ENCODE measurements around the gene NUP205.
"Not testable (repeated sequence)": the region's sequence is repeated elsewhere in the genome, so short reads cannot be mapped to it uniquely, and the experiment has no call there.

Gene NUP205

GRCh38 chr7:135665042-135665441, 107.3 kb downstream of the NUP205 start:
- H3K27ac ChIP-seq (ENCODE audit: low read length), result no peak overlapping the region
- no peak overlapping the region for H3K4me3 ChIP-seq (ENCODE audit: low read depth in 1 of 2, low read length in 2 of 2)

GRCh38 chr7:135666156-135666555, 108.4 kb downstream of the NUP205 start:
- Histone ChIP-seq H3K36me3 (ENCODE audit: insufficient read depth, low read length) (peaks cover 4% of the 10 kb centered on the region), H3K9ac (ENCODE audit: low read depth, low read length) (no peak overlapping the region), H3K9me3 (ENCODE audit: insufficient read depth, low read length, severe bottlenecking) (no peaks in the 10 kb centered on the region), H3K79me2 (ENCODE audit: insufficient read depth, low read length) (peaks cover 86% of the 10 kb centered on the region), H3K4me3 (ENCODE audit: low read depth in 1 of 2, low read length in 2 of 2) (no peak overlapping the region), H3K27me3 (ENCODE audit: insufficient read depth, low read length, poor library complexity) (no peaks in the 10 kb centered on the region), H3K4me2 (ENCODE audit: insufficient read depth, low read length) (no peak overlapping the region), H4K20me1 (ENCODE audit: insufficient read depth, low read length) (peaks cover 8% of the 10 kb centered on the region; the same call in 1 of the 2 replicates), H2AFZ (ENCODE audit: low read depth, low read length) (no peak overlapping the region), H3K4me1 (ENCODE audit: insufficient read depth, low read length) (peaks cover 38% of the 10 kb centered on the region), H3K27ac (ENCODE audit: low read length) (no peak overlapping the region)
- TF ChIP-seq CTCF (IDR thresholded peaks at IDR 0.05; ENCODE audit: borderline replicate concordance, extremely low read depth, low read length, poor library complexity, severe bottlenecking), result no peak
- DNase-seq, result no peak
- ATAC-seq (ENCODE audit: insufficient read depth, low read depth), result no peak

More at GRCh38 chr7:135665042-135665441, 107.3 kb downstream of the NUP205 start:
- no peaks in the 10 kb centered on the region for H3K27me3 ChIP-seq (ENCODE audit: insufficient read depth, low read length, poor library complexity)
- TF ChIP-seq CTCF (IDR thresholded peaks at IDR 0.05; ENCODE audit: borderline replicate concordance, extremely low read depth, low read length, poor library complexity, severe bottlenecking) (no peak), EZH2 (IDR thresholded peaks at IDR 0.05; ENCODE audit: borderline replicate concordance, low read depth, low read length, severe bottlenecking) (no peak)
- H3K4me2 ChIP-seq (ENCODE audit: insufficient read depth, low read length), result peak overlapping the region; percentile 93; the same call in 1 of the 2 replicates
- H4K20me1 ChIP-seq (ENCODE audit: insufficient read depth, low read length), result peaks cover 6% of the 10 kb centered on the region; the same call in 1 of the 2 replicates
- peaks cover 38% of the 10 kb centered on the region for H3K4me1 ChIP-seq (ENCODE audit: insufficient read depth, low read length)
- no peaks in the 10 kb centered on the region for H3K9me3 ChIP-seq (ENCODE audit: insufficient read depth, low read length, severe bottlenecking)
- no peak overlapping the region for H2AFZ ChIP-seq (ENCODE audit: low read depth, low read length)
- ATAC-seq (ENCODE audit: insufficient read depth, low read depth) (no peak), DNase-seq (no peak)
- H3K36me3 ChIP-seq (ENCODE audit: insufficient read depth, low read length), result peaks cover 4% of the 10 kb centered on the region
- peaks cover 75% of the 10 kb centered on the region for H3K79me2 ChIP-seq (ENCODE audit: insufficient read depth, low read length)
- H3K9ac ChIP-seq (ENCODE audit: low read depth, low read length), result no peak overlapping the region

- Histone ChIP-seq H3K79me2 (ENCODE audit: insufficient read depth, low read length) (peaks cover 92% of the 10 kb centered on the region), H3K9me3 (ENCODE audit: insufficient read depth, low read length, severe bottlenecking) (no peaks in the 10 kb centered on the region), H4K20me1 (ENCODE audit: insufficient read depth, low read length) (peaks cover 10% of the 10 kb centered on the region; the same call in 1 of the 2 replicates), H3K27me3 (ENCODE audit: insufficient read depth, low read length, poor library complexity) (no peaks in the 10 kb centered on the region), H3K4me1 (ENCODE audit: insufficient read depth, low read length) (peaks cover 31% of the 10 kb centered on the region), H3K4me2 (ENCODE audit: insufficient read depth, low read length) (no peak overlapping the region), H3K4me3 (ENCODE audit: low read depth in 1 of 2, low read length in 2 of 2) (no peak overlapping the region), H3K9ac (ENCODE audit: low read depth, low read length) (no peak overlapping the region), H3K36me3 (ENCODE audit: insufficient read depth, low read length) (peaks cover 4% of the 10 kb centered on the region), H3K27ac (ENCODE audit: low read length) (no peak overlapping the region), H2AFZ (ENCODE audit: low read depth, low read length) (no peak overlapping the region)
- TF ChIP-seq EZH2 (IDR thresholded peaks at IDR 0.05; ENCODE audit: borderline replicate concordance, low read depth, low read length, severe bottlenecking), result no peak
- TF ChIP-seq CTCF (IDR thresholded peaks at IDR 0.05; ENCODE audit: borderline replicate concordance, extremely low read depth, low read length, poor library complexity, severe bottlenecking), result no peak
- ATAC-seq (ENCODE audit: insufficient read depth, low read depth) (no peak), DNase-seq (no peak)
Measured at GRCh38 chr7:135666846-135667245, 109.1 kb downstream of the NUP205 start.

GRCh38 chr7:135667626-135668025, 109.9 kb downstream of the NUP205 start:
- H3K79me2 ChIP-seq (ENCODE audit: insufficient read depth, low read length), result peaks cover 95% of the 10 kb centered on the region
- not testable (repeated sequence) for H3K4me3 ChIP-seq (ENCODE audit: low read depth in 1 of 2, low read length in 2 of 2); DNase-seq; ATAC-seq (ENCODE audit: insufficient read depth, low read depth); H3K4me2 ChIP-seq (ENCODE audit: insufficient read depth, low read length); H3K9me3 ChIP-seq (ENCODE audit: insufficient read depth, low read length, severe bottlenecking); H2AFZ ChIP-seq (ENCODE audit: low read depth, low read length); H3K27me3 ChIP-seq (ENCODE audit: insufficient read depth, low read length, poor library complexity); H3K9ac ChIP-seq (ENCODE audit: low read depth, low read length); H3K27ac ChIP-seq (ENCODE audit: low read length); H3K36me3 ChIP-seq (ENCODE audit: insufficient read depth, low read length)
- peaks cover 28% of the 10 kb centered on the region for H3K4me1 ChIP-seq (ENCODE audit: insufficient read depth, low read length)
- H4K20me1 ChIP-seq (ENCODE audit: insufficient read depth, low read length), result peaks cover 10% of the 10 kb centered on the region; the same call in 1 of the 2 replicates

- not testable (repeated sequence) for H3K9me3 ChIP-seq (ENCODE audit: insufficient read depth, low read length, severe bottlenecking); H3K27ac ChIP-seq (ENCODE audit: low read length); DNase-seq; H3K4me3 ChIP-seq (ENCODE audit: low read depth in 1 of 2, low read length in 2 of 2); H3K27me3 ChIP-seq (ENCODE audit: insufficient read depth, low read length, poor library complexity); H2AFZ ChIP-seq (ENCODE audit: low read depth, low read length); H3K4me2 ChIP-seq (ENCODE audit: insufficient read depth, low read length); H3K9ac ChIP-seq (ENCODE audit: low read depth, low read length); ATAC-seq (ENCODE audit: insufficient read depth, low read depth)
- peaks cover 93% of the 10 kb centered on the region for H3K79me2 ChIP-seq (ENCODE audit: insufficient read depth, low read length)
- peaks cover 13% of the 10 kb centered on the region for H3K36me3 ChIP-seq (ENCODE audit: insufficient read depth, low read length)
- peaks cover 16% of the 10 kb centered on the region; the same call in 1 of the 2 replicates for H4K20me1 ChIP-seq (ENCODE audit: insufficient read depth, low read length)
- peaks cover 20% of the 10 kb centered on the region for H3K4me1 ChIP-seq (ENCODE audit: insufficient read depth, low read length)
Measured at GRCh38 chr7:135668852-135669395, 111.2 kb downstream of the NUP205 start.

All from DND-41 (cell line).